ENCODE measurements around the gene SLC25A1.

Gene SLC25A1

GRCh38 chr22:19139001-19139356 lies 39.6 kb downstream of the SLC25A1 start:
- peaks cover 83% of the 10 kb centered on the region for H3K36me3 ChIP-seq (ENCODE audit: insufficient read depth, low read depth, low read length)
- no peaks in the 10 kb centered on the region for H3K9me3 ChIP-seq (ENCODE audit: insufficient read depth, low read depth, low read length)
- H3K27ac ChIP-seq (ENCODE audit: low read length) = no peak overlapping the region
- no peaks in the 10 kb centered on the region for H3K27me3 ChIP-seq (ENCODE audit: insufficient read depth, low read length)
- H3K9ac ChIP-seq (ENCODE audit: low read depth, low read length) = no peak overlapping the region
- no peaks in the 10 kb centered on the region for H3K4me1 ChIP-seq (ENCODE audit: insufficient read depth, low read length)
- H3K4me3 ChIP-seq (ENCODE audit: low read length) = no peak overlapping the region

GRCh38 chr22:19138217-19139000 lies 40.1 kb downstream of the SLC25A1 start:
- Histone ChIP-seq H3K4me3 (ENCODE audit: low read length) (no peak overlapping the region), H3K27ac (ENCODE audit: low read length) (no peak overlapping the region), H3K27me3 (ENCODE audit: insufficient read depth, low read length) (no peaks in the 10 kb centered on the region), H3K4me1 (ENCODE audit: insufficient read depth, low read length) (no peaks in the 10 kb centered on the region), H3K9me3 (ENCODE audit: insufficient read depth, low read depth, low read length) (no peaks in the 10 kb centered on the region), H3K36me3 (ENCODE audit: insufficient read depth, low read depth, low read length) (peaks cover 89% of the 10 kb centered on the region), H3K9ac (ENCODE audit: low read depth, low read length) (no peak overlapping the region)

- Histone ChIP-seq H3K27me3 (ENCODE audit: insufficient read depth, low read length) (no peaks in the 10 kb centered on the region), H3K36me3 (ENCODE audit: insufficient read depth, low read depth, low read length) (peaks cover 94% of the 10 kb centered on the region), H3K4me1 (ENCODE audit: insufficient read depth, low read length) (no peaks in the 10 kb centered on the region), H3K27ac (ENCODE audit: low read length) (no peak overlapping the region), H3K9ac (ENCODE audit: low read depth, low read length) (no peak overlapping the region), H3K4me3 (ENCODE audit: low read length) (no peak overlapping the region), H3K9me3 (ENCODE audit: insufficient read depth, low read depth, low read length) (no peaks in the 10 kb centered on the region)
Measured at GRCh38 chr22:19137384-19138216, 40.9 kb downstream of the SLC25A1 start.

- H3K9me3 ChIP-seq (ENCODE audit: insufficient read depth, low read depth, low read length) = no peaks in the 10 kb centered on the region
- no peak overlapping the region for H3K27ac ChIP-seq (ENCODE audit: low read length)
- no peak overlapping the region for H3K9ac ChIP-seq (ENCODE audit: low read depth, low read length)
- H3K4me1 ChIP-seq (ENCODE audit: insufficient read depth, low read length) = no peaks in the 10 kb centered on the region
- no peaks in the 10 kb centered on the region for H3K27me3 ChIP-seq (ENCODE audit: insufficient read depth, low read length)
- H3K4me3 ChIP-seq (ENCODE audit: low read length) = no peak overlapping the region
- peaks cover 89% of the 10 kb centered on the region for H3K36me3 ChIP-seq (ENCODE audit: insufficient read depth, low read depth, low read length)
Measured at GRCh38 chr22:19136915-19137314, 41.6 kb downstream of the SLC25A1 start.

GRCh38 chr22:19134874-19135273 lies 43.7 kb downstream of the SLC25A1 start:
- H3K27me3 ChIP-seq (ENCODE audit: insufficient read depth, low read length) = no peaks in the 10 kb centered on the region
- no peak overlapping the region for H3K4me3 ChIP-seq (ENCODE audit: low read length)
- H3K9ac ChIP-seq (ENCODE audit: low read depth, low read length) = no peak overlapping the region
- H3K9me3 ChIP-seq (ENCODE audit: insufficient read depth, low read depth, low read length) = no peaks in the 10 kb centered on the region
- no peaks in the 10 kb centered on the region for H3K4me1 ChIP-seq (ENCODE audit: insufficient read depth, low read length)
- peaks cover 69% of the 10 kb centered on the region for H3K36me3 ChIP-seq (ENCODE audit: insufficient read depth, low read depth, low read length)
- no peak overlapping the region for H3K27ac ChIP-seq (ENCODE audit: low read length)

- H3K9me3 ChIP-seq (ENCODE audit: insufficient read depth, low read depth, low read length) = no peaks in the 10 kb centered on the region
- H3K9ac ChIP-seq (ENCODE audit: low read depth, low read length) = no peak overlapping the region
- no peak overlapping the region for H3K4me3 ChIP-seq (ENCODE audit: low read length)
- no peaks in the 10 kb centered on the region for H3K4me1 ChIP-seq (ENCODE audit: insufficient read depth, low read length)
- H3K27ac ChIP-seq (ENCODE audit: low read length) = no peak overlapping the region
- no peaks in the 10 kb centered on the region for H3K27me3 ChIP-seq (ENCODE audit: insufficient read depth, low read length)
- peaks cover 63% of the 10 kb centered on the region for H3K36me3 ChIP-seq (ENCODE audit: insufficient read depth, low read depth, low read length)
Measured at GRCh38 chr22:19134176-19134831, 44.2 kb downstream of the SLC25A1 start.

GRCh38 chr22:19133561-19133960 lies 45.0 kb downstream of the SLC25A1 start:
- H3K27ac ChIP-seq (ENCODE audit: low read length) = no peak overlapping the region
- no peak overlapping the region for H3K9ac ChIP-seq (ENCODE audit: low read depth, low read length)
- H3K36me3 ChIP-seq (ENCODE audit: insufficient read depth, low read depth, low read length) = peaks cover 56% of the 10 kb centered on the region
- H3K4me1 ChIP-seq (ENCODE audit: insufficient read depth, low read length) = no peaks in the 10 kb centered on the region
- H3K27me3 ChIP-seq (ENCODE audit: insufficient read depth, low read length) = no peaks in the 10 kb centered on the region
- no peak overlapping the region for H3K4me3 ChIP-seq (ENCODE audit: low read length)
- no peaks in the 10 kb centered on the region for H3K9me3 ChIP-seq (ENCODE audit: insufficient read depth, low read depth, low read length)

- H3K4me3 ChIP-seq (ENCODE audit: low read length) = no peak overlapping the region
- H3K9me3 ChIP-seq (ENCODE audit: insufficient read depth, low read depth, low read length) = no peaks in the 10 kb centered on the region
- H3K36me3 ChIP-seq (ENCODE audit: insufficient read depth, low read depth, low read length) = peaks cover 48% of the 10 kb centered on the region
- no peak overlapping the region for H3K27ac ChIP-seq (ENCODE audit: low read length)
- H3K4me1 ChIP-seq (ENCODE audit: insufficient read depth, low read length) = no peaks in the 10 kb centered on the region
- H3K27me3 ChIP-seq (ENCODE audit: insufficient read depth, low read length) = no peaks in the 10 kb centered on the region
- H3K9ac ChIP-seq (ENCODE audit: low read depth, low read length) = no peak overlapping the region
Measured at GRCh38 chr22:19132693-19133400, 45.7 kb downstream of the SLC25A1 start.

- no peak overlapping the region for H3K27ac ChIP-seq (ENCODE audit: low read length)
- H3K9ac ChIP-seq (ENCODE audit: low read depth, low read length) = no peak overlapping the region
- no peaks in the 10 kb centered on the region for H3K9me3 ChIP-seq (ENCODE audit: insufficient read depth, low read depth, low read length)
- no peak overlapping the region for H3K4me3 ChIP-seq (ENCODE audit: low read length)
- no peaks in the 10 kb centered on the region for H3K4me1 ChIP-seq (ENCODE audit: insufficient read depth, low read length)
- peaks cover 41% of the 10 kb centered on the region for H3K36me3 ChIP-seq (ENCODE audit: insufficient read depth, low read depth, low read length)
- H3K27me3 ChIP-seq (ENCODE audit: insufficient read depth, low read length) = no peaks in the 10 kb centered on the region
Measured at GRCh38 chr22:19132153-19132552, 46.4 kb downstream of the SLC25A1 start.

GRCh38 chr22:19131685-19132015 lies 46.9 kb downstream of the SLC25A1 start:
- Histone ChIP-seq H3K9me3 (ENCODE audit: insufficient read depth, low read depth, low read length) (no peaks in the 10 kb centered on the region), H3K4me1 (ENCODE audit: insufficient read depth, low read length) (no peaks in the 10 kb centered on the region), H3K4me3 (ENCODE audit: low read length) (no peak overlapping the region), H3K27ac (ENCODE audit: low read length) (no peak overlapping the region), H3K36me3 (ENCODE audit: insufficient read depth, low read depth, low read length) (peaks cover 36% of the 10 kb centered on the region), H3K9ac (ENCODE audit: low read depth, low read length) (no peak overlapping the region), H3K27me3 (ENCODE audit: insufficient read depth, low read length) (no peaks in the 10 kb centered on the region)

GRCh38 chr22:19130959-19131684 lies 47.4 kb downstream of the SLC25A1 start, which contains the start of gene TSSK2:
Gene TSSK2 (plus strand): TSS chr22:19131308. CDS start chr22:19131400, 92 bp downstream.
- Histone ChIP-seq H3K27ac (ENCODE audit: low read length) (no peak within 1 kb of the TSS), H3K4me1 (ENCODE audit: insufficient read depth, low read length) (no peaks in the 10 kb centered on the region), H3K27me3 (ENCODE audit: insufficient read depth, low read length) (no peaks in the 10 kb centered on the region), H3K9ac (ENCODE audit: low read depth, low read length) (no peak within 1 kb of the TSS), H3K9me3 (ENCODE audit: insufficient read depth, low read depth, low read length) (no peaks in the 10 kb centered on the region), H3K36me3 (ENCODE audit: insufficient read depth, low read depth, low read length) (peaks cover 32% of the 10 kb centered on the region), H3K4me3 (ENCODE audit: low read length) (no peak within 1 kb of the TSS)
